Measurements from ENCODE around the gene RBM38. TPM values are rescaled to one million over a fixed set of nuclear protein-coding genes. Genes with fewer than 3 reads are reported as not detected.
"Not testable (repeated sequence)": the region's sequence is repeated elsewhere in the genome, so short reads cannot be mapped to it uniquely, and the experiment has no call there.

Gene RBM38
- total RNA-seq, 1 donor from 2014 or later: 42.8 TPM

GRCh38 chr20:57350081-57350710, 41.0 kb upstream of the RBM38 start:
- no peaks in the 10 kb centered on the region for H3K36me3 ChIP-seq (ENCODE audit: control insufficient read depth, insufficient read depth, low read length)
- no peak overlapping the region for H3K4me3 ChIP-seq (ENCODE audit: low read depth, low read length)
- no peak for DNase-seq (ENCODE audit: low read depth)
- no peak for TF ChIP-seq CTCF (IDR thresholded peaks at IDR 0.05; ENCODE audit: insufficient read depth, low read length, poor library complexity, severe bottlenecking)
- no peaks in the 10 kb centered on the region for H3K27me3 ChIP-seq (ENCODE audit: control insufficient read depth, insufficient read depth, low read length)

GRCh38 chr20:57350726-57351041, 40.5 kb upstream of the RBM38 start:
- DNase-seq (ENCODE audit: low read depth); H3K36me3 ChIP-seq (ENCODE audit: control insufficient read depth, insufficient read depth, low read length); H3K27me3 ChIP-seq (ENCODE audit: control insufficient read depth, insufficient read depth, low read length): not testable (repeated sequence)
- H3K4me3 ChIP-seq (ENCODE audit: low read depth, low read length): peak overlapping the region; percentile 77

- Histone ChIP-seq H3K27me3 (ENCODE audit: control insufficient read depth, insufficient read depth, low read length) (no peaks in the 10 kb centered on the region), H3K36me3 (ENCODE audit: control insufficient read depth, insufficient read depth, low read length) (no peaks in the 10 kb centered on the region), H3K4me3 (ENCODE audit: low read depth, low read length) (peak within 1 kb of the TSS; percentile 77)
- TF ChIP-seq CTCF (IDR thresholded peaks at IDR 0.05; ENCODE audit: insufficient read depth, low read length, poor library complexity, severe bottlenecking): no peak
- peak; percentile 87 for DNase-seq (ENCODE audit: low read depth)
These were observed 40.0 kb upstream of the RBM38 start, which contains the start of gene RAE1 for GRCh38 chr20:57351042-57351783. TSS of gene RAE1 (plus strand) at chr20:57351255. CDS start at chr20:57354039, 2,784 bp downstream.

GRCh38 chr20:57352305-57352704, 38.9 kb upstream of the RBM38 start:
- TF ChIP-seq CTCF (IDR thresholded peaks at IDR 0.05; ENCODE audit: insufficient read depth, low read length, poor library complexity, severe bottlenecking): no peak
- Histone ChIP-seq H3K27me3 (ENCODE audit: control insufficient read depth, insufficient read depth, low read length) (no peaks in the 10 kb centered on the region), H3K4me3 (ENCODE audit: low read depth, low read length) (no peak overlapping the region)

GRCh38 chr20:57353351-57353750, 37.8 kb upstream of the RBM38 start:
- DNase-seq (ENCODE audit: low read depth): no peak
- TF ChIP-seq CTCF (IDR thresholded peaks at IDR 0.05; ENCODE audit: insufficient read depth, low read length, poor library complexity, severe bottlenecking): no peak
- no peaks in the 10 kb centered on the region for H3K27me3 ChIP-seq (ENCODE audit: control insufficient read depth, insufficient read depth, low read length)
- H3K4me3 ChIP-seq (ENCODE audit: low read depth, low read length): no peak overlapping the region
- no peaks in the 10 kb centered on the region for H3K36me3 ChIP-seq (ENCODE audit: control insufficient read depth, insufficient read depth, low read length)

More at GRCh38 chr20:57352305-57352704, 38.9 kb upstream of the RBM38 start:
- no peak for DNase-seq (ENCODE audit: low read depth)
- H3K36me3 ChIP-seq (ENCODE audit: control insufficient read depth, insufficient read depth, low read length): no peaks in the 10 kb centered on the region

GRCh38 chr20:57361517-57361916, 29.7 kb upstream of the RBM38 start:
- Histone ChIP-seq H3K4me3 (ENCODE audit: low read depth, low read length) (no peak overlapping the region), H3K27me3 (ENCODE audit: control insufficient read depth, insufficient read depth, low read length) (no peaks in the 10 kb centered on the region), H3K36me3 (ENCODE audit: control insufficient read depth, insufficient read depth, low read length) (no peaks in the 10 kb centered on the region)
- no peak for DNase-seq (ENCODE audit: low read depth)
- TF ChIP-seq CTCF (IDR thresholded peaks at IDR 0.05; ENCODE audit: insufficient read depth, low read length, poor library complexity, severe bottlenecking): no peak

Data from kidney epithelial cell (primary cell).